SK-N-MC (cell line): ENCODE results near the gene SGF29.

Source experiments
- DNase-seq: peaks from one replicate; pipeline ENCODE4 v3.0.0-alpha.2; 2011; ENCODE audit warnings: low read depth, low spot score
- H3K27ac ChIP-seq: fragments of 200-600 bp; sonication (generic); 2 replicates; pipeline ENCODE4 v1.5.1; 2016; ENCODE audit warnings: mixed run types
- H3K36me3 ChIP-seq: fragments of 200-600 bp; sonication (generic); 2 replicates; pipeline ENCODE4 v1.6.1; 2017; ENCODE audit warnings: antibody characterized with exemption, low read length, mixed read lengths; ENCODE audit not compliant: insufficient read depth
- H3K4me3 ChIP-seq: fragments of 200-600 bp; sonication (generic); 2 replicates; pipeline ENCODE4 v1.5.1; 2016
- H3K9ac ChIP-seq: fragments of 200-600 bp; sonication (generic); 2 replicates; pipeline ENCODE4 v1.8.0; 2017; ENCODE audit warnings: mixed run types, mixed read lengths; ENCODE audit not compliant: insufficient read length
- H3K9me3 ChIP-seq: fragments of 200-600 bp; sonication (generic); 2 replicates; pipeline ENCODE4 v1.6.1; 2017; ENCODE audit warnings: low read depth, mild to moderate bottlenecking, antibody characterized with exemption, low read length, moderate library complexity, mixed read lengths
- EZH2 ChIP-seq: fragments of 200-600 bp; sonication (generic); IDR thresholded peaks from one replicate; pipeline ENCODE4 v1.6.1; 2017; ENCODE audit warnings: antibody characterized with exemption
- FOXP2 ChIP-seq: optimal IDR thresholded peaks from 2 replicates; pipeline ENCODE3; 2011; ENCODE audit warnings: mild to moderate bottlenecking, moderate library complexity; ENCODE audit not compliant: insufficient read depth; ENCODE audit errors: extremely low read length, control extremely low read depth
- POLR2AphosphoS5 ChIP-seq: IDR thresholded peaks from 2 replicates; pipeline ENCODE4 v1.6.1; 2012; ENCODE audit warnings: mild to moderate bottlenecking, low read depth, low read length, borderline replicate concordance

SGF29 gene

DNA sequence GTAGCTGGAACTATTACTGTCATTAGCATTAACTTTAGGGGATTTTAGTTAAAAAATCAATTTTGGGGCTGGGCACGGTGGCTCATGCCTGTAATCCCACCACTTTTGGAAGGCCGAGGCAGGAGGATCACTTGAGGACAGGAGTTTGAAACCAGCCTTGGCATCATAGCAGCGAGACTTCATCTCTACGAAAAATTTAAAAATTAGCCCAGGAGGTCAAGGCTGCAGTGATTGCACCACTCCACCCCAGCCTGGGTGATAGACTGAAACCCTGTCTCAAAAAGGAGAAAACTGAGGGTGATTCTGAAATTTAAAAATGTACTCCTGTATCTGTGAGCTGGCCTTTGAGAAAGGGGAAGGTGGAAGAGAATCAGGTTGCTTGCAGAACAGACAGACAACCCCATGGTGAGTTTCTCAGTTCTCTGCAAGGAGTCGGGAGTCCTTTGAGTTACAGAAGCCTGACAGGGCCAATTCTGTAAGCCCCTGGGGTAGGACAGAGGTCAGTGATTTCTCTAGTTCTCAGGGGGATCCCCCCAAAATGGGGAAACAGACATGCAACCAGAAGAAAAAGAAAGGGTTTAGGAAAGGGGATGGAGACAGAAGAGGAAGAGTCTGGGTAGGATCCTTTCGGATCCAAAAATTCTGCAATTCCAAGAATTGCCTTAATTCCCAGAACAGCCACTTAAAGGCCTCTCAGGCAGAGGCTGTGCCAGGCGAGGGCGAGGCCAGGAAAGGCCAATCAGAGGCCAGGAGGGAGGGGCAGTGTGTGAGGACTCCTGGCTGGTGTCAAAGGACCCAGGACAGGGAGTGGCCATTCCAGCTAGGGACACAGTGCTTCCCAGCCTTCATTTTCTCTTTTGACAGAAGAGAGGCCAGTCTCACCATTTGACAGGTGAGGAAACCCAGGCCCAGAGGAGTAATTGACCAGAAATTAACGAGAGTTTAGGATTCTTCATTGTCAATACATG is 21.7 kb upstream of the SGF29 start:
- TF ChIP-seq FOXP2 (no peak), EZH2 (no peak), POLR2AphosphoS5 (no peak)
- Histone ChIP-seq H3K9ac (no peak overlapping the region), H3K36me3 (no peaks in the 10 kb centered on the region), H3K9me3 (no peaks in the 10 kb centered on the region), H3K27ac (no peak overlapping the region), H3K4me3 (no peak overlapping the region)
- DNase-seq, result no peak

DNA sequence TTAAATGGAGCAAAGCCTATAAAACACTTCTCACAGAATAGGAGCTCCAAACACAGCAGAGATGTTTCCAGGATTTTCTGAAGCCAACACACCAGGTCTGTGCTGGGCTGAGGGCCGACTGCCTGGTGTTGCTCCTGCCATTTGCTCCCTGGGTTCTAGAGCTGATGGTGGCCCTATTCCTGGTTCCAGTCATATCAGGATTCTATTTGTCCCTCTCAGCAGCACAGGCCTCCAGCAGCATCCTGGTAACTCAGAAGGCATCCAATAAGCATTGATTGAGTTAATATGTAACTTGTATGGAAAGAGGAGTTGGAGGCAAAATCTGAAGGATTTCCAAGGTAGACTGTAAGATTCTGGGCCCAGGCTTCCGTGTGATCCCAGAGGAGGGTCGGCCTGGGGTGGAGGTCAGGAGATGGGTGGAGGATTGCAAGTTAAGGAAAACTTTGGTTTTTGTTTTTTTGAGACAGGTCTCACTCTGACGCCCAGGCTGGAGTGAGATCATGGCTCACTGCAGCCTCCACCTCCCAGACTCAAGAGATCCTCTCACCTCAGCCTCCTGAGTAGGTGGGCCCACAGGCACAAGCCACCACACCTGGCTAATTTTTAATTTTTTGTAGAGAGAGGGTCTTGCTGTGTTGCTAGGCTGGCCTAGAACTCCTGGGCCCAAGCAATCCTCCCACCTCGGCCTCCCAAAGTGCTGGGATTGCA is 20.6 kb upstream of the SGF29 start:
- Histone ChIP-seq H3K9me3 (no peaks in the 10 kb centered on the region), H3K36me3 (no peaks in the 10 kb centered on the region), H3K9ac (no peak overlapping the region), H3K27ac (no peak overlapping the region), H3K4me3 (no peak overlapping the region)
- no peak for TF ChIP-seq EZH2
- no peak for TF ChIP-seq FOXP2
- no peak for TF ChIP-seq POLR2AphosphoS5
- no peak for DNase-seq

DNA sequence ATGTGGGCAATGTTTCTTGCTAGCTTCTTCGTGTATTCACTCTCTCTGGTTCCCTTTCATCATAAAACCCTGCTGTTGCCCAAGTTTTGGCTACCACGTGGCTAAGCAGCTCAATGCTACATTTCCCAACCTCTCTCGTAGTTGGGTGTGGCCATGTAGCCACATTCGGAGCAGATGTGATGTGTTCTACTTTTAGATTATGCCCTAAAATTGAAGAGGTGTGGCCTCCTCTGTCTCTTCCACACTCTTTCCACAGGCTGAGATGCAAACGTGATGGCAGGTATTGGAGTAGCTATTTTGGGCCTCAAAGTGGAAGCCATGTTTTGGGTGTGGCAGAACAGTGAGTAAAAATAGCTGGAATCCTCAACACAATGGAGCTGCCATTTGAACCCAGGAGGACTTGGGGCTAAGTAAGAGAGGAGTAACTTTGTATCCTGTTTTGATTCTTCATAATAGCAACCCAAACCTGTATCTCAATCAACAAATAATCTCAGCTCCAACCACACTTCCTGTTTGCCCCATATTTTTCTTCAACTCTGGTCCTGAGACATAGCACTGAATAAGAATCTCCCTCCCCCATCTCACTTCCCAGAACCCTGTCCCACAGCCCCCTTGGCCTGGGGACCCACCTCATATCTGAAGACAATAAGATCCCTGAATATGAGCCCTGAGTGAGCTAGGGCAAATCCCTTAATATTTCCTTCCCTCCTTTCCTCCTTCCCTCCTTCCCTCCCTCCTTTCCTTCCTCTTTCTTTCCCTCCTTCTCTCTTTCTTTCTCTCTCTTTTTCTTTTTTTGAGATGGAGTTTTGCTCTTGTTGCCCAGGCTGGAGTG is 19.0 kb upstream of the SGF29 start:
- no peak overlapping the region for H3K9ac ChIP-seq
- no peak overlapping the region for H3K4me3 ChIP-seq
- H3K27ac ChIP-seq, result no peak overlapping the region
- H3K9me3 ChIP-seq, result no peaks in the 10 kb centered on the region
- no peak for DNase-seq
- H3K36me3 ChIP-seq, result no peaks in the 10 kb centered on the region
- TF ChIP-seq EZH2 (no peak), POLR2AphosphoS5 (no peak), FOXP2 (no peak)

DNA sequence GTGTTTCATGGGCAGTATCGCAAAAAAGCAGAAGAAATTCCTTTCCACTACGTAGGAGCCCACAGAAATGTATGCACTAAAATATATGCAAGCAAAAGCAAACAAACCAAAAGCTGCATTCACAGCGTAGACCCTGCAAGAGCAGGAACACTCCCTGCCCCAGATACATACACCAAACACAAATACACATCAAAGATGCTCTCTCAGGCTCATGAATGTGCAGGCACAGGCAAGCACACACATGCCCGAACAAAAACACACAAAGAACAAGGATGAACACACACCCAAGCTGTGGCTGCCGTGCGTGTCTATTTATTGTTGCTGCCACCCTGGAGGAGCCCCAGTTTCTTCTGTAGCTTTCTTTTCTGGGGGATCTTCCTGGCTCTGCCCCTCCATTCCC is 16.6 kb upstream of the SGF29 start:
- no peaks in the 10 kb centered on the region for H3K9me3 ChIP-seq
- no peak for TF ChIP-seq FOXP2
- no peak for TF ChIP-seq POLR2AphosphoS5
- no peak for TF ChIP-seq EZH2
- no peak overlapping the region for H3K27ac ChIP-seq
- H3K9ac ChIP-seq, result no peak overlapping the region
- H3K36me3 ChIP-seq, result no peaks in the 10 kb centered on the region
- no peak overlapping the region for H3K4me3 ChIP-seq
- no peak for DNase-seq

DNA sequence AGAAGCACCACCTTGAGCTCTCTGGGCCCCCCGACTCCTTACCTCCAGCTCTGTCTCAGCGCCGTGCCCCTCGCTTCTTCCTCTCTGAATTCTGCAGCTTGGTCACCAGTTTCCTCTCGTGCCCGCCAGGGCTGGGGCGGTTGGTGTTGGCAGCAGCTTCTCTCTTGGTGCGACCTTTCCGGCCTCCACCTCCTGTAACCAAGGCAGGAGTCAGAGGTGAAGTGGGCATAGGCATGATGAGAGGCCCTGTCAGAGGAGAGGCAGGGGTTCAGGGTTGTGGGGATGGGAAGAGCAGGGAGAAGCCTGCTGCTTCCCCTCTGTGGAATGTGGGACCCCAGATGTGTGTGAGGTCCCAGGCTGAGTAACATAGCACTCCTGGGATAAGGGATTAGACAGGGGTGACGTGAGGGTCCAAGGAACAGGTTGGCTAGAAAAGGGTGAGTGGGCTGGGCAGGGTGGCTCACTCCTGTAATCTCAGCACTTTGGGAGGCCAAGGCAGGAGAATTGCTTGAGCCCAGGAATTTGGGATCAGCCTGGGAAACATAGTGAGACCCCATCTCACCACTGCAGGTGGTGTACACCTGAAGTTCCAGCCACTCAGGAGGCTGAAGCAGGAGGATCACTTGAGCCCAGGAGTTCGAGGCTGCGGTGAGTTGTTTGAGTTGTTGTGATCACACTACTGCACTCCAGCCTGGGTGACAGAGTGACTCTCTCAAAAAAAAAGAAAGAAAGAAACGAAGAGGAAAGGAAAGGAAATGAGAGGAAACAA is 15.6 kb upstream of the SGF29 start:
- Histone ChIP-seq H3K36me3 (no peaks in the 10 kb centered on the region), H3K4me3 (no peak overlapping the region), H3K9ac (no peak overlapping the region), H3K27ac (no peak overlapping the region), H3K9me3 (no peaks in the 10 kb centered on the region)
- no peak for DNase-seq
- TF ChIP-seq POLR2AphosphoS5 (no peak), EZH2 (no peak)

DNA sequence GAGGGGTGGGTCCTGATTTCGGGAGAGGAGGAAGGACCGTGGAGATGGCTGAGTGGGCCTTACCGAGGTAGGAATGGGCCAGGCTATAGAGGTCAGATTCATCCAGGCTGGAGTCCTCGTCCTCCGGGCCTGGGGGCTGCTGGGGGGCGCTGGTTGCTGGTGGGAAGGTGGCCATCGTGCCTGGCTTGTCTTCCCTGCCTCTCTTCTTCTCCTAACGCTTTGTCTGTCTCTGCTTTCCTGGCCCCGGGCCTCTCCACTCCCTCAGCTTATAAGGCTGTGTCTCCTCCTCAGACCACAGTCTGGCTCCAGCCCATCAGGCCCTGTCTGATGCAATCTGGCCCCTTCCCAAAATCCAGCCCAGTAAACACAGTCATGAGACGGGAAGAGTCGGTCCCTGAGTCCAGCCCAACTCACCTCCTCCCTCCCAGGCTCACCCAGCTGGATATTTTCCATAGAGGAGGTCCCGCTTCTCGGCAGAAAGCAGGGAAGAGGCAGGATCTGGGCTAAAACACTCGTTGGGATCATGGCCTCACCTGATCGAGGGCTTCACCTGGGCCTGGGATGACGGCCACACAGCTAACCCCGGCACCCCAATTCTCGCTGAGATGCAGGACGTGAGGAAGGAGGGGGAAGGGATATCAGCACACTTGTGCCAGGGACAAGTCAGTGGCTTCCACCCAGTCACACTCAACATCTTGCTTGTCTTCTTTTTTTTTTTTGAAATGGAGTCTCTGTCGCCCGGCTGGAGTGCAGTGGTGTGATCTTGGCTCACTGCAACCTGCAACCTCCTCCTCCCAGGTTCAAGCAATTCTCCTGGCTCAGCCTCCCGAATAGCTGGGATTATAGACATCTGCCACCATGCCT is 14.8 kb upstream of the SGF29 start, which contains the start of gene NUPR1:
NUPR1 (minus strand) TSS at position 242 of the 864 bp plus-strand sequence; CDS start at position 175, 67 bp downstream.
- TF ChIP-seq FOXP2, result no peak
- no peak for TF ChIP-seq POLR2AphosphoS5
- no peak for TF ChIP-seq EZH2
- Histone ChIP-seq H3K9me3 (no peaks in the 10 kb centered on the region), H3K9ac (no peak within 1 kb of the TSS), H3K36me3 (no peaks in the 10 kb centered on the region), H3K4me3 (no peak within 1 kb of the TSS), H3K27ac (no peak within 1 kb of the TSS)
- no peak for DNase-seq

DNA sequence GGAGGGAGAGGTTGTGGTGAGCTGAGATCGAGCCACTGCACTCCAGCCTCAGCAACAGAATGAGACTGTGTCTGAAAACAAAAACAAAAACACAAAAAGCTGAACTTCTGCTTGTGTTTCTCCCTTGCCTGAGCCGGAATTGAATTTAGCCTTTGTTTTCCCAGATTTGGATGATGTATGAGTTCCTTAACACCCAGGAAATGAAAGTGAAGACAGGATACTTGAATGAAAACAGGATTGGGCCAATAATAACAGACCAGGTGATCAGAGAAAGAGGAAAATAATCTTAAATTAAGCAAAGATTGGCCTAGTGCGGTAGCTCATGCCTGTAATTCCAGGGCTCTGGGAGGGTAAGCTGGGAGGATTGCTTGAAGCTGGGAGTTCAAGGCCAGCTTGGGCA is 13.4 kb upstream of the SGF29 start:
- no peak for DNase-seq
- H3K9ac ChIP-seq, result no peak overlapping the region
- TF ChIP-seq FOXP2 (no peak), EZH2 (no peak), POLR2AphosphoS5 (no peak)
- no peak overlapping the region for H3K27ac ChIP-seq
- no peaks in the 10 kb centered on the region for H3K9me3 ChIP-seq
- H3K4me3 ChIP-seq, result no peak overlapping the region
- no peaks in the 10 kb centered on the region for H3K36me3 ChIP-seq
